Suprapubic skin (tissue), 4 donors: ENCODE data around the gene AP4E1.

ENCODE experiments used
- POLR2A ChIP-seq, 2 donors: fragments of 450-650 bp; IDR thresholded peaks; one replicate each; pipeline ENCODE4 v1.6.1; 2017; ENCODE audit warnings: antibody characterized with exemption in 2 of 2, mild to moderate bottlenecking in 2 of 2, moderate library complexity in 2 of 2
- POLR2AphosphoS5 ChIP-seq, 3 donors: sonication (generic); formaldehyde crosslinking; IDR thresholded peaks; one replicate each; pipeline ENCODE4 v1.6.1; 2017; ENCODE audit warnings: antibody characterized with exemption in 3 of 3
- TF ChIP-seq, protein P1 (sequence below), 2 donors: fragments of 200-600 bp in 1 of 2; fragments of 450-650 bp in 1 of 2; sonication (generic) in 1 of 2; IDR thresholded peaks; one replicate each; pipeline ENCODE4 v1.5.1; 2016 to 2019; ENCODE audit warnings: antibody characterized with exemption in 2 of 2, mild to moderate bottlenecking in 1 of 2, moderate library complexity in 1 of 2

DNA sequence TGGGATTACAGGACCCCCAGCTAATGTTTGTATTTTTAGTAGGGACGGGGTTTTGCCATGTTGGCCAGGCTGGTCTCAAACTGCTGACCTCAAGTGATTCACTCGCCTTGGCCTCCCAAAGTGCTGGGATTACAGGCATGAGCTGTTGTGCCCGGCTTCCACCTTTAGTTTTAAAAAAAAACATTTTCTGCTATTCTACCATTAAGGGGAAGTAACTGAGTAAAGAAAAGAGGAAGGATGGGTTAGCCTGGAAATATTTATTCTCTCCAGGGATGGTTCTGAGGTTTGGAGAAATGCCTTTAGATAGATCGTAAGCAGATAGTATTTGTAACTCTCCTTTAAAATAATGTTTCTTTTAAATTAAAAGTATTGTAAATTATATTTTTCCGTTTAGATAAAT is 3.1 kb downstream of the AP4E1 start:
- TF ChIP-seq, protein P1, sequence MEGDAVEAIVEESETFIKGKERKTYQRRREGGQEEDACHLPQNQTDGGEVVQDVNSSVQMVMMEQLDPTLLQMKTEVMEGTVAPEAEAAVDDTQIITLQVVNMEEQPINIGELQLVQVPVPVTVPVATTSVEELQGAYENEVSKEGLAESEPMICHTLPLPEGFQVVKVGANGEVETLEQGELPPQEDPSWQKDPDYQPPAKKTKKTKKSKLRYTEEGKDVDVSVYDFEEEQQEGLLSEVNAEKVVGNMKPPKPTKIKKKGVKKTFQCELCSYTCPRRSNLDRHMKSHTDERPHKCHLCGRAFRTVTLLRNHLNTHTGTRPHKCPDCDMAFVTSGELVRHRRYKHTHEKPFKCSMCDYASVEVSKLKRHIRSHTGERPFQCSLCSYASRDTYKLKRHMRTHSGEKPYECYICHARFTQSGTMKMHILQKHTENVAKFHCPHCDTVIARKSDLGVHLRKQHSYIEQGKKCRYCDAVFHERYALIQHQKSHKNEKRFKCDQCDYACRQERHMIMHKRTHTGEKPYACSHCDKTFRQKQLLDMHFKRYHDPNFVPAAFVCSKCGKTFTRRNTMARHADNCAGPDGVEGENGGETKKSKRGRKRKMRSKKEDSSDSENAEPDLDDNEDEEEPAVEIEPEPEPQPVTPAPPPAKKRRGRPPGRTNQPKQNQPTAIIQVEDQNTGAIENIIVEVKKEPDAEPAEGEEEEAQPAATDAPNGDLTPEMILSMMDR (IDR thresholded peaks at IDR 0.05) = no peak
- TF ChIP-seq POLR2A (IDR thresholded peaks at IDR 0.05) = no peak
- no peak for TF ChIP-seq POLR2AphosphoS5 (IDR thresholded peaks at IDR 0.05)
